ENCODE results near the gene ZCCHC14.

- no peak for TF ChIP-seq CTCF (IDR thresholded peaks at IDR 0.05)
- TF ChIP-seq POLR2A (IDR thresholded peaks at IDR 0.05) = no peak
Measured at GRCh38 chr16:87501117-87501516, 8.3 kb upstream of the ZCCHC14 start.
